ENCODE results near the gene SH3D21.

The SH3D21 gene

GRCh38 chr1:36303650-36304360 lies 2.4 kb upstream of the SH3D21 start:
- no peak for DNase-seq (ENCODE audit: low read depth in 3 of 3)

- no peak for DNase-seq (ENCODE audit: low read depth in 3 of 3)
Observed at GRCh38 chr1:36304521-36304920, 1.6 kb upstream of the SH3D21 start.

GRCh38 chr1:36304970-36305914 lies 926 bp upstream of the SH3D21 start:
- DNase-seq (ENCODE audit: low read depth in 3 of 3), result no peak

- no peak for DNase-seq (ENCODE audit: low read depth in 3 of 3)
Observed at GRCh38 chr1:36305915-36306209, 306 bp upstream of the SH3D21 start.

- DNase-seq (ENCODE audit: low read depth in 3 of 3), result peak; percentile 84 to 90 (median 84)
Observed at GRCh38 chr1:36306902-36307456, 811 bp downstream of the SH3D21 start.

GRCh38 chr1:36307601-36308330 lies 1.6 kb downstream of the SH3D21 start:
- DNase-seq (ENCODE audit: low read depth in 3 of 3), result no peak

- DNase-seq (ENCODE audit: low read depth in 3 of 3), result no peak
Observed at GRCh38 chr1:36309397-36309796, 3.2 kb downstream of the SH3D21 start.

- no peak for DNase-seq (ENCODE audit: low read depth in 3 of 3)
Observed at GRCh38 chr1:36320291-36320761, 14.2 kb downstream of the SH3D21 start.

- DNase-seq (ENCODE audit: low read depth in 3 of 3), result no peak
Observed at GRCh38 chr1:36320767-36321118, 14.6 kb downstream of the SH3D21 start.

- DNase-seq (ENCODE audit: low read depth in 3 of 3), result no peak
Observed at GRCh38 chr1:36321119-36321951, 15.2 kb downstream of the SH3D21 start.

GRCh38 chr1:36322041-36322785 lies 16.0 kb downstream of the SH3D21 start:
- DNase-seq (ENCODE audit: low read depth in 3 of 3), result no peak

GRCh38 chr1:36322786-36323635 lies 16.8 kb downstream of the SH3D21 start:
- DNase-seq (ENCODE audit: low read depth in 3 of 3), result no peak

- DNase-seq (ENCODE audit: low read depth in 3 of 3), result no peak
Observed at GRCh38 chr1:36323636-36324352, 17.6 kb downstream of the SH3D21 start, which contains the start of gene EVA1B. EVA1B (minus strand) TSS chr1:36323645; CDS start chr1:36323037, 608 bp downstream.

- DNase-seq (ENCODE audit: low read depth in 3 of 3), result no peak
Observed at GRCh38 chr1:36324353-36324703, 18.2 kb downstream of the SH3D21 start.

- no peak for DNase-seq (ENCODE audit: low read depth in 3 of 3)
Observed at GRCh38 chr1:36326499-36326898, 20.3 kb downstream of the SH3D21 start.

GRCh38 chr1:36327421-36328087 lies 21.4 kb downstream of the SH3D21 start:
- DNase-seq (ENCODE audit: low read depth in 3 of 3), result no peak

GRCh38 chr1:36328088-36328480 lies 21.9 kb downstream of the SH3D21 start:
- no peak for DNase-seq (ENCODE audit: low read depth in 3 of 3)

GRCh38 chr1:36328713-36329112 lies 22.5 kb downstream of the SH3D21 start:
- no peak for DNase-seq (ENCODE audit: low read depth in 3 of 3)
